Left lung (tissue), 10 donors: Measurements from ENCODE around the gene CSGALNACT2. TPM values are rescaled to one million over a fixed set of nuclear protein-coding genes. Genes with fewer than 3 reads are reported as not detected.
A peak's percentile ranks its signal among the peaks of the same experiment; 100 is the strongest.

Source experiments
- ATAC-seq: fragments of 200-7000 bp; cut with Tn5 transposase; one replicate; pipeline ENCODE4 v1.9.1; 2020; ENCODE audit warnings: moderate library complexity
- DNase-seq, 4 donors: peaks; one replicate each; pipeline ENCODE4 v3.0.0-alpha.2; 2013 to 2020
- H3K27ac ChIP-seq, 2 donors: fragments of 200-600 bp; sonication (generic) in 1 of 2; one replicate each; pipeline versions ENCODE4 v1.5.0 to v1.8.0; 2020 to 2021
- H3K27me3 ChIP-seq, 2 donors: fragments of 200-600 bp; sonication (generic) in 1 of 2; one replicate each; pipeline versions ENCODE4 v1.5.0 to v1.8.0; 2020 to 2021
- H3K36me3 ChIP-seq, 2 donors: fragments of 200-600 bp; sonication (generic) in 1 of 2; one replicate each; pipeline versions ENCODE4 v1.5.0 to v1.8.0; 2020 to 2021
- H3K4me1 ChIP-seq, 2 donors: fragments of 200-600 bp; one replicate each; pipeline ENCODE4 v1.8.0; 2021
- H3K4me3 ChIP-seq, 2 donors: fragments of 200-600 bp; sonication (generic) in 1 of 2; one replicate each; pipeline versions ENCODE4 v1.5.0 to v1.8.0; 2020 to 2021; ENCODE audit warnings: mild to moderate bottlenecking in 1 of 2
- H3K9me3 ChIP-seq, 2 donors: fragments of 200-600 bp; sonication (generic) in 1 of 2; one replicate each; pipeline versions ENCODE4 v1.5.0 to v1.8.0; 2020 to 2021
- intact Hi-C, 2 donors: fragments of 100-400 bp; cut with DNase I; formaldehyde crosslinking; loops; one replicate each; pipeline versions ENCODE4 v1.11.2 to v1.14.2; 2022
- polyA plus RNA-seq, 6 donors: library from polyadenylated mRNA; unstranded; fragments of 120-200 nt; gene quantifications; one replicate each; pipeline ENCODE4 v1.2.1, GENCODE V29; 2013; ENCODE audit not compliant: insufficient read length in 6 of 6
- total RNA-seq, 2 donors: library from RNA; stranded (reverse); fragmentation: NEBNext Ultra II Directional; extraction: Animal tissue kit (Norgen Biotek cat#: 25700); gene quantifications; one replicate each; pipeline ENCODE4 v1.2.1, GENCODE V29; 2021
- TF ChIP-seq, protein P1 (sequence below), 2 donors: fragments of 200-600 bp; sonication (generic) in 1 of 2; IDR thresholded peaks; one replicate each; pipeline versions ENCODE4 v1.5.0 to v1.8.0; 2021; ENCODE audit warnings: antibody characterized with exemption in 2 of 2
- donor health status: DM: no; HTN: yes; CAD: no.
- donor health status: DM: no; HTN: no; CAD: no.

Gene CSGALNACT2
- total and polyA plus RNA-seq, 8 donors: 31.4 to 45.0 (median 36.6) TPM

DNA sequence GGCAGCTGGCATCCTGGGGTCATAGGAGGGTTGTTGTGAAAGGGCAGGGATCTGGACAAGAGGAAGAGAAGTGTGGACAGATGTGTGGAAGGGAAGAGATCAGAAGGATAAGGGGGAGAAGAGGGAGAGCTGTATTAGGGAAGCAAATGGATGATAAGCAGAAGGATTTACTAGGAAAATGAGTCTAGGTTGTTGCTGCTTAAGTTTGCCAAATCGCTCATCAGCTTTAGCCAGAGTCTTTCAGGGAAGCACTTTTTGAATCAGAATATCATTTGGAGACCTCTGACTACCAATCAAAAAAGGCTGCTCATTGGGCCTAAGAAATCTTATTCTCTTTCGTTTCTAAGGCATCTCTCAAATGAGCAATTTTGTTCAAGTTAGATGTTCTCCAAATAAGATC, 2.6 kb upstream of the CSGALNACT2 start:
- Histone ChIP-seq H3K36me3 (no peaks in the 10 kb centered on the region), H3K4me3 (no peak overlapping the region), H3K9me3 (no peaks in the 10 kb centered on the region), H3K27me3 (no peaks in the 10 kb centered on the region), H3K27ac (no peak overlapping the region), H3K4me1 (peaks cover 15 to 33% of the 10 kb centered on the region in 2 donors)
- intact Hi-C loops: no loop called here
- no peak for ATAC-seq
- no peak for DNase-seq
- TF ChIP-seq, protein P1, sequence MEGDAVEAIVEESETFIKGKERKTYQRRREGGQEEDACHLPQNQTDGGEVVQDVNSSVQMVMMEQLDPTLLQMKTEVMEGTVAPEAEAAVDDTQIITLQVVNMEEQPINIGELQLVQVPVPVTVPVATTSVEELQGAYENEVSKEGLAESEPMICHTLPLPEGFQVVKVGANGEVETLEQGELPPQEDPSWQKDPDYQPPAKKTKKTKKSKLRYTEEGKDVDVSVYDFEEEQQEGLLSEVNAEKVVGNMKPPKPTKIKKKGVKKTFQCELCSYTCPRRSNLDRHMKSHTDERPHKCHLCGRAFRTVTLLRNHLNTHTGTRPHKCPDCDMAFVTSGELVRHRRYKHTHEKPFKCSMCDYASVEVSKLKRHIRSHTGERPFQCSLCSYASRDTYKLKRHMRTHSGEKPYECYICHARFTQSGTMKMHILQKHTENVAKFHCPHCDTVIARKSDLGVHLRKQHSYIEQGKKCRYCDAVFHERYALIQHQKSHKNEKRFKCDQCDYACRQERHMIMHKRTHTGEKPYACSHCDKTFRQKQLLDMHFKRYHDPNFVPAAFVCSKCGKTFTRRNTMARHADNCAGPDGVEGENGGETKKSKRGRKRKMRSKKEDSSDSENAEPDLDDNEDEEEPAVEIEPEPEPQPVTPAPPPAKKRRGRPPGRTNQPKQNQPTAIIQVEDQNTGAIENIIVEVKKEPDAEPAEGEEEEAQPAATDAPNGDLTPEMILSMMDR (IDR thresholded peaks at IDR 0.05): no peak

DNA sequence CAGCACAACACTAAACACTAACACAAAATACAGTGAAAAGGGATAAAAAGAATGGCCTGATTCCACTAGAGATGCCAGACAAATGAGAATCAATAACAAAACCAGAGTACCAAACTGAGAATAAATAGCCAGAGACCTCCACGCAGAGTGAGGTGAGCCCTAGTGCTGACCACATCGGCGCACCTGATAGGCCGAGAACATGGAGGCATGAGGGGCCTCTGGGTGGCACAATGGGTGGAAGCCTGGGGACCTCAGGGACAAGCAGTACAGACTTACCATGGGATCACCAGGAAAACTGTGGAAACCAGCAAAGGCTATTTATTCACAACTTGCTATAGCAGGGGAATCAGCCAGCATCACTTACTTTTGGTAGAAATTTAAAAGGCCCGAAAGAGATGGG, 1.8 kb upstream of the CSGALNACT2 start:
- no peaks in the 10 kb centered on the region for H3K9me3 ChIP-seq
- no peaks in the 10 kb centered on the region for H3K36me3 ChIP-seq
- H3K27me3 ChIP-seq: no peaks in the 10 kb centered on the region
- H3K27ac ChIP-seq: no peak overlapping the region
- intact Hi-C loops: no loop called here
- peaks cover 15 to 41% of the 10 kb centered on the region in 2 donors for H3K4me1 ChIP-seq
- TF ChIP-seq, protein P1 (IDR thresholded peaks at IDR 0.05): no peak
- no peak for DNase-seq
- ATAC-seq: no peak
- peak overlapping the region in 1 of 2 donors; percentile 96 for H3K4me3 ChIP-seq

DNA sequence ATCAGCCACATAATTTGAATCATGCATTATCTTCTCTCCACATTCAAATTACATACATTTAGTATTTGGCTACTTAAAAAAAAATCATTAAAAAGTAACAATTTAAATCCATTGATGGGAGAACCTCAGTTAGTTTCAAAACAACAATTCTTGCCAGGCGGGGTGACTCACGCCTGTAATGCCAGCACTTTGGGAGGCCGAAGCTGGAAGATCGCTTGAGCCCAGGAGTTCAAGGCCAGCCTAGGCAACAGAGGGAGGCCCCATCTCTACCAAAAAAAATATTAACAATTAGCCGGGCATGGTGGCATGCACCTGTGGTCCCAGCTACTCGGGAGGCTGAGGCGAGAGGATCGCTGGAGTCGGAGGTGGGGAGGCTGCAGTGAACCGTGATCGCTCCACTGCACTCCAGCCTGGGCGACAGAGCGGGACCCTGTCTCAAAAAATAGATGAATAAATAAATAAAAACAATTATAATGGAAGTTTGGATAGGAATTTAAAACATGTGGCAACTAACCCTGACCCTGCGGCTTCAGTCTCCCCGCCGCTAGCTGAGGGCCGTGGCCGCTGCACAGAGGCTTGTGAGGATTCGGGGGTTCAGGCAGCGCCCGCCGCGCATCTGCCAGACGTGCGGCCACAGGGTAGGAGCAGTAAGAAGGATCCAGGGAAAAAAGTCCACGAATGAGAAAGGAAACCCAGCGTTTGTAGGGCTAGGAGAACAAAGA, 1.1 kb upstream of the CSGALNACT2 start:
- H3K36me3 ChIP-seq: no peaks in the 10 kb centered on the region
- intact Hi-C loops: no loop called here
- TF ChIP-seq, protein P1 (IDR thresholded peaks at IDR 0.05): no peak
- peak overlapping the region; percentile 82 to 96 for H3K4me3 ChIP-seq
- H3K9me3 ChIP-seq: no peaks in the 10 kb centered on the region
- ATAC-seq (no peak), DNase-seq (no peak)
- peaks cover 15 to 48% of the 10 kb centered on the region in 2 donors for H3K4me1 ChIP-seq
- H3K27ac ChIP-seq: peak overlapping the region; percentile 96 to 97
- no peaks in the 10 kb centered on the region for H3K27me3 ChIP-seq

DNA sequence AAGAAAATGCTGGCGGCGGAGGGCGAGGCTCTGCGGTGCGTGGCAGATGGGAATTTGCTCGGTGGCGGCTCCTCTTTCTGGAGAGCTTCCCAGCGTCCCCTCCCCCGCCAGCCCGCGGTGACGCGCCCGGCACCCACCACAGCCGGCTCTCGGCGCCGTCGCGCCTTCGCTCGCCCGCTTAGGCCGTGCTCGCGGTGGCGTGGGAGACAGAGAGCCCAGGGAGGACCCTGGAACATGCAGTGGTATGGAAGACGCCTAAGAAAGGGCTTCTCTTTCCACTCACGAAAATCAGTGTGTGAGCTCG, 576 bp upstream of the CSGALNACT2 start:
- Histone ChIP-seq H3K36me3 (no peaks in the 10 kb centered on the region), H3K9me3 (no peaks in the 10 kb centered on the region), H3K27ac (peak overlapping the region; percentile 96 to 97), H3K27me3 (no peaks in the 10 kb centered on the region), H3K4me3 (peak overlapping the region; percentile 82 to 96), H3K4me1 (peaks cover 20 to 53% of the 10 kb centered on the region in 2 donors)
- intact Hi-C loops: no loop called here
- peak; percentile 70 to 87 (median 72) for DNase-seq
- TF ChIP-seq, protein P1 (IDR thresholded peaks at IDR 0.05): no peak
- peak; percentile 71 for ATAC-seq

DNA sequence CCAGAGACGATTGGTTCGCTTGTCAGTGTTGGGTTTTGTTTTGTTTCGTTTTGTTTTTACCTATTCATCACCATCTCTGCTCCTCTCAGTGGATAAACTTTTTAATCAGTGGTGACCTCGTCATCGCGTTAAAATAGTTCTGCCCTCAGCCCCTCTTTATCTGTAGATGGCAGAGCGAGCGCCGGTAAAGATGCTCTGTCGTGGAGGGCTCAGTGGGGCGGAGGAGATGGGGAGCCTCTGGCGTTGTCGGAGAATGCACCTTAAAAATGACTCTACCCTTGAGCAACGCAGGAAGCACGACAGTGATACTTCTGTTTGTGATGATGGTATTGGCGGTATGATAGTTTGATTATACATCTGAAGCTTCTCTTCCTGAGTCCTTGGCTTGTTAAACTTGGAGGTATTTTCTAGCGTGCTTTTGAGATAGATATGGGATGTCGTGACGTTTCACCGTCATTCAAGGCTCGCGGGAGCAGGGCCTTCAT, 554 bp downstream of the CSGALNACT2 start:
- DNase-seq: peak in 1 of 4 donors; percentile 44
- Histone ChIP-seq H3K36me3 (no peaks in the 10 kb centered on the region), H3K4me1 (peaks cover 28 to 59% of the 10 kb centered on the region in 2 donors), H3K4me3 (peak overlapping the region; percentile 82 to 96), H3K27me3 (no peaks in the 10 kb centered on the region), H3K27ac (peak overlapping the region; percentile 96 to 97), H3K9me3 (no peaks in the 10 kb centered on the region)
- intact Hi-C loops: no loop called here
- TF ChIP-seq, protein P1 (IDR thresholded peaks at IDR 0.05): no peak
- peak; percentile 22 for ATAC-seq
